ENCODE measurements around the gene NEK10.
"Not testable (repeated sequence)": the region's sequence is repeated elsewhere in the genome, so short reads cannot be mapped to it uniquely, and the experiment has no call there.

The NEK10 gene

GRCh38 chr3:27368831-27369607 lies at the start of gene NEK10:
Gene NEK10 (minus strand): TSS chr3:27369383. CDS start chr3:27352882, 16,501 bp downstream.
- peak; percentile 91 for DNase-seq (ENCODE audit: low spot score)

- DNase-seq (ENCODE audit: low spot score): no peak
Measured at GRCh38 chr3:27415202-27415601, 46.0 kb upstream of the NEK10 start.

- DNase-seq (ENCODE audit: low spot score): no peak
Measured at GRCh38 chr3:27392950-27393679, 23.9 kb upstream of the NEK10 start.

GRCh38 chr3:27392414-27392813 lies 23.2 kb upstream of the NEK10 start:
- DNase-seq (ENCODE audit: low spot score): not testable (repeated sequence)

- DNase-seq (ENCODE audit: low spot score): no peak
Measured at GRCh38 chr3:27391796-27392195, 22.6 kb upstream of the NEK10 start.

- DNase-seq (ENCODE audit: low spot score): no peak
Measured at GRCh38 chr3:27387625-27388024, 18.4 kb upstream of the NEK10 start.

- no peak for DNase-seq (ENCODE audit: low spot score)
Measured at GRCh38 chr3:27385504-27385903, 16.3 kb upstream of the NEK10 start.

- DNase-seq (ENCODE audit: low spot score): no peak
Measured at GRCh38 chr3:27384191-27384590, 15.0 kb upstream of the NEK10 start.

- DNase-seq (ENCODE audit: low spot score): no peak
Measured at GRCh38 chr3:27380433-27381357, 11.5 kb upstream of the NEK10 start.

- no peak for DNase-seq (ENCODE audit: low spot score)
Measured at GRCh38 chr3:27378331-27378730, 9.1 kb upstream of the NEK10 start.

GRCh38 chr3:27376109-27376772 lies 7.1 kb upstream of the NEK10 start:
- no peak for DNase-seq (ENCODE audit: low spot score)

- DNase-seq (ENCODE audit: low spot score): no peak
Measured at GRCh38 chr3:27366062-27366591, 3.1 kb downstream of the NEK10 start.

- no peak for DNase-seq (ENCODE audit: low spot score)
Measured at GRCh38 chr3:27360113-27361078, 8.8 kb downstream of the NEK10 start.

- no peak for DNase-seq (ENCODE audit: low spot score)
Measured at GRCh38 chr3:27358372-27358771, 10.8 kb downstream of the NEK10 start.

GRCh38 chr3:27357665-27358258 lies 11.4 kb downstream of the NEK10 start:
- peak; percentile 67 for DNase-seq (ENCODE audit: low spot score)

GRCh38 chr3:27356976-27357375 lies 12.2 kb downstream of the NEK10 start:
- DNase-seq (ENCODE audit: low spot score): no peak

- DNase-seq (ENCODE audit: low spot score): no peak
Measured at GRCh38 chr3:27354588-27355203, 14.5 kb downstream of the NEK10 start.

- no peak for DNase-seq (ENCODE audit: low spot score)
Measured at GRCh38 chr3:27354161-27354560, 15.0 kb downstream of the NEK10 start.

GRCh38 chr3:27353221-27353620 lies 16.0 kb downstream of the NEK10 start:
- no peak for DNase-seq (ENCODE audit: low spot score)
